Measurements from ENCODE around the gene HTR6.

- no peak for TF ChIP-seq CTCF (IDR thresholded peaks at IDR 0.05)
- no peak for TF ChIP-seq POLR2A (IDR thresholded peaks at IDR 0.05)
Measured at GRCh38 chr1:19665186-19665495, 466 bp downstream of the HTR6 start.
